GM06990 (cell line): Measurements from ENCODE around the gene ZNF761.
A peak's percentile ranks its signal among the peaks of the same experiment; 100 is the strongest.
"Not testable (repeated sequence)": the region's sequence is repeated elsewhere in the genome, so short reads cannot be mapped to it uniquely, and the experiment has no call there.

Source experiments
- DNase-seq: peaks from one replicate; pipeline ENCODE4 v3.0.0-alpha.2; 2011; ENCODE audit not compliant: insufficient read length; ENCODE audit errors: extremely low read depth
- H3K27me3 ChIP-seq: replicated peaks from 2 replicates; pipeline ENCODE4 v1.6.0; 2011; ENCODE audit warnings: low read length; ENCODE audit not compliant: control insufficient read depth, insufficient read depth
- H3K36me3 ChIP-seq: 2 replicates; pipeline ENCODE4 v1.5.1; 2011; ENCODE audit warnings: low read length; ENCODE audit not compliant: control insufficient read depth, insufficient read depth
- H3K4me3 ChIP-seq: replicated peaks from 2 replicates; pipeline ENCODE4 v1.5.1; 2011; ENCODE audit warnings: low read depth, mild to moderate bottlenecking, control low read depth, low read length
- TF ChIP-seq, protein P1 (sequence below): IDR thresholded peaks from 2 replicates; pipeline ENCODE4 v1.5.1; 2011; ENCODE audit warnings: low read length, control low read depth, mild to moderate bottlenecking, inconsistent platforms; ENCODE audit not compliant: insufficient read depth, poor library complexity, severe bottlenecking

ZNF761 gene

DNA sequence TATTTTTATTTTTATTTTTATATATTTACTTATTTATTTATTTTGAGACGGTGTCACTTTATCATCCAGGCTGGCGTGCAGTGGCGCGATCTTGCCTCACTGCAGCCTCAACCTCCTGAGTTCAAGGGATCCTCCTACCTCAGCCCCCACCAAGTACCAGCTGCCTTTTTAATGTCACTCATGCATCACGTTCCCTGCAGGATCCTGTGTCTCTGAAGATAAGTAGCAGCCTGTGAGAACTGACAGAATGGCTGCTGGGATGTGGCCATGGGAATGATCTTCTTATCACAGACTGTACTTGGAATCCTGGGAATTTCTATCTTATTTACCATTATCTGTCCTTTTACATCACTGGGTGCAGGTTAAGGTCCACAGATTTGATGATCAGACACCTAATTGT is 9.2 kb upstream of the ZNF761 start:
- no peak for DNase-seq
- Histone ChIP-seq H3K4me3 (no peak overlapping the region), H3K27me3 (no peaks in the 10 kb centered on the region), H3K36me3 (no peaks in the 10 kb centered on the region)
- TF ChIP-seq, protein P1, sequence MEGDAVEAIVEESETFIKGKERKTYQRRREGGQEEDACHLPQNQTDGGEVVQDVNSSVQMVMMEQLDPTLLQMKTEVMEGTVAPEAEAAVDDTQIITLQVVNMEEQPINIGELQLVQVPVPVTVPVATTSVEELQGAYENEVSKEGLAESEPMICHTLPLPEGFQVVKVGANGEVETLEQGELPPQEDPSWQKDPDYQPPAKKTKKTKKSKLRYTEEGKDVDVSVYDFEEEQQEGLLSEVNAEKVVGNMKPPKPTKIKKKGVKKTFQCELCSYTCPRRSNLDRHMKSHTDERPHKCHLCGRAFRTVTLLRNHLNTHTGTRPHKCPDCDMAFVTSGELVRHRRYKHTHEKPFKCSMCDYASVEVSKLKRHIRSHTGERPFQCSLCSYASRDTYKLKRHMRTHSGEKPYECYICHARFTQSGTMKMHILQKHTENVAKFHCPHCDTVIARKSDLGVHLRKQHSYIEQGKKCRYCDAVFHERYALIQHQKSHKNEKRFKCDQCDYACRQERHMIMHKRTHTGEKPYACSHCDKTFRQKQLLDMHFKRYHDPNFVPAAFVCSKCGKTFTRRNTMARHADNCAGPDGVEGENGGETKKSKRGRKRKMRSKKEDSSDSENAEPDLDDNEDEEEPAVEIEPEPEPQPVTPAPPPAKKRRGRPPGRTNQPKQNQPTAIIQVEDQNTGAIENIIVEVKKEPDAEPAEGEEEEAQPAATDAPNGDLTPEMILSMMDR, result no peak

DNA sequence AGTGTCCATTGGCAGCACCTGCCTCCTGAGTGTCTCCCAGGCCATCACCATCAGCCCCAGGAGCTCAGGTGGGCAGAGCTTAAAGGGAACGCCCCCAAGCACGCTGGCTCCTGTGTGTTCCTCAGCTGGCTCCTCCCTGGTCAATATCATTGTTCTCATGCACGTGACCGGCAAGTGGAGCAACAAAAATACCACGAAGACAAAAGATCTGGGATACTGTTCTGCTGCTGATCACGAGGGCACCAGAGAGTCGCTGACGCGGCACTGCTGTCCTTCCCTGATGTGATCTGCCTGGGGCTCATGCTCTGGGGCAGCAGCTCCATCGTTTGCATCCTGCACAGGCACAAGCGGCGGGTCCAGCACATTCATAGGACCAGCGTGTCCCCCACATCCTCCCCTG is 8.7 kb upstream of the ZNF761 start:
- DNase-seq, H3K27me3 ChIP-seq, H3K4me3 ChIP-seq, H3K36me3 ChIP-seq: not testable (repeated sequence)

DNA sequence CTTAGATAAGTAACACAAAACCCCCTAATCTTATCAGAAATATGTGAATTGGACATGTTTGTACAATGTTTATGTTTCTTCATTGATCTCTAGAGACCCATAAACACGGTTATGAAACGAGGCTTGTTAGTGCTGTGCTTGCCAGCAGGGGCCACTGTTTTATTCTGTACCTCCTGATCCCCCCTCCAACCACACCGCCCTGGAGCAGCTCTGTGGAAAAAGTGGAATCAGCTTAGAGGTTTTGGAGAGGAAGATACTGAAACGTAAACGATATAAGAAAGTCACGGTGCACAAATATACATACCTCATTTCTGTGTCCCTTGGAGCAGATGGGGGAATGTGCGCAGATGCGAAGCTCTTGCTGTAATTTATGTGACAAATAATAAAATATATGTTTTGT is 8.1 kb upstream of the ZNF761 start:
- not testable (repeated sequence) for H3K36me3 ChIP-seq, H3K27me3 ChIP-seq, H3K4me3 ChIP-seq, DNase-seq

DNA sequence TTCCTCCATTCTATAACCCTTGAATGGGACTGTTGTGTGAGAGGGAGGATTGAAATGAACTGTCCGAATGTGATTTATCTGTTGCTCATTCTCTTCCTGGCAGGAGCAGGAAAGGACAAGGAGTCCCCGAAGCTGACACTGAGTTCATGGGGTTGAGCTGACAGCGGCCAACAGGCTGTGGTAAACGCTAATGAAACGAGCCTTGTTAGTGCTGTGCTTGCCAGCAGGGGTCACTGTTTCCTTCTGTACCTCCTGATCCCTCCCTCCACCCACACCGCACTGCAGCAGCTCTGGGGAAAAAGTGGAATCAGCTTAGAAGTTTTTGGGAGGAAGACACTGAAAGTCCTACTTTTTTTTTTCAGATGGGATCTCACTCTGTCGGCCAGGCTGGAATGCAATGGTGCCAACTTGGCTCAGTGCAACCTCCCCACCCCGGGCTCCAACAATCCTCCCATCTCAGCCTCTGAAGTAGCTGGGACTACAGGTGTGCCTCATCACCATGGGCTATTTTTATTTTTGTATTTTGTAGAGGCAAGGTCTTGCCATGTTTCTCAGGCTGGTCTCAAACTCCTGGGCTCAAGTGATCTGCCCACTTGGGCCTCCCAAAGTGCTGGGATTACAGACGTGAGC is 6.7 kb upstream of the ZNF761 start:
- TF ChIP-seq, protein P1, result peak; percentile 64

DNA sequence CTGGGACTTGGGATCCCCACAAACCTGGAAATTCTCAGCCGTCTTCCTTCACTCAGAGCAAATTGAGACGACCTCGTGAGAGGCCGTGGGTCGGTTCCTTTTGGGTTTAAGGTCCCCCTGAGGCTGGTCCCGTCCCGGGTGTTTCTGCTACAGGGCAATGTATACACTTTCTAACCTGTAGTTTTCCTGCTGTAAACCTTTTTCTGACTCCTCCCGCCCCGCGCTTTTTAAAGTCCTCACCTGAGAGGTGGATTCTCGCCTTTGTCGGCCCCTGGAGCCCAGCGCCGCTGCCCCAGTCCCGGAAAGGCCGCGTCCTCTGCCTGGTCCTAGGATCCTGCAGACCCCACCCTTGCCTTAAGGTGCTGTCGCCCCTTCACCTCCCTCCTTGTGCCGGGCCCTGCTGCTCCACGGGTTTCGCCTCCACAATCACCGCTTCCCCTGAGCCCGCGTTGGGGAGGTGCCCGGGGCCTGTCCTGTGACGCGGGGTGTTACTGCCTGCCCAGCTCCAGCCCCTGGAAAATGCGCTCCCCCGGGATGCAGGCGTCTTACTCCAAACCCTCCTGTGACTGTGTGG is 391 bp downstream of the ZNF761 start:
- no peak for DNase-seq
- H3K36me3 ChIP-seq, result no peaks in the 10 kb centered on the region; the same call in 1 of the 2 replicates
- H3K27me3 ChIP-seq, result no peaks in the 10 kb centered on the region
- TF ChIP-seq, protein P1, result no peak
- H3K4me3 ChIP-seq, result peak overlapping the region; percentile 94

More for the DNA sequence above, 6.7 kb upstream of the ZNF761 start:
- H3K27me3 ChIP-seq, result no peaks in the 10 kb centered on the region
- peak; percentile 23 for DNase-seq
- H3K36me3 ChIP-seq, result no peaks in the 10 kb centered on the region
- no peak overlapping the region for H3K4me3 ChIP-seq

DNA sequence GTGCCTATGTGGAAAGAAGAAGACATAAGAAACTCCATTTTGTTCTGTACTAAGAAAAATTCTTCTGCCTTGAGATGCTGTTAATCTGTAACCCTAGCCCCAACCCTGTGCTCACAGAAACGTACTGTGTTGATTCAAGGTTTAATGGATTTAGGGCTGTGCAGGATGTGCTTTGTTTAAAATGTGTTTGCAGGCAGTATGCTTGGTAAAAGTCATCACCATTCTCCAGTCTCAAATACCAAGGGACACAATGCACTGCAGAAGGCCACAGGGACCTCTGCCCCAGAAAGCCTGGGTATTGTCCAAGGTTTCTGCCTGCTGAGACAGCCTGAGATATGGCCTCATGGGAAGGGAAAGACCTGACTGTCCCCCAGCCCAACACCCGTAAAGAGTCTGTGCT is 12.0 kb downstream of the ZNF761 start:
- H3K36me3 ChIP-seq, result peaks cover 16% of the 10 kb centered on the region
- H3K4me3 ChIP-seq, H3K27me3 ChIP-seq, DNase-seq: not testable (repeated sequence)

DNA sequence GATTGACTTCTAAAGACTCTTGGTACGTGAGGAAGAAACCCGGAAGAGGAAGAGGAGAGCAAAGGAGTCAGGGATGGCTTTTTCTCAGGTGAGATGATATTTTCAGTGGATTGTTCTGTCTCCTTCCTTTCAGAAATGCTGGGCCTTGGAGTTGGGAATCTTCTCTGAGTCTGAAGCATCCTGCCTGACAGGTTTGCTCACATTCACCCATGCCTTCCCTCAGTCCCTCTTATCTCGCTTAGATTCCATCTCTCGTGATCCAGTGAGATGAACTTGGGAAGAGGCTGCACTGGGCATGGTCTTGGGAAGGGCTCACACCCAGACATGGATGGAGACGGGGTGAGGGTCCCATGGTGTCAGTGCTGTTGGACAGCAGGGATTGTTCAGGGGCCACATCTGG is 15.4 kb downstream of the ZNF761 start:
- H3K27me3 ChIP-seq, H3K4me3 ChIP-seq, DNase-seq: not testable (repeated sequence)
- peaks cover 13% of the 10 kb centered on the region for H3K36me3 ChIP-seq

DNA sequence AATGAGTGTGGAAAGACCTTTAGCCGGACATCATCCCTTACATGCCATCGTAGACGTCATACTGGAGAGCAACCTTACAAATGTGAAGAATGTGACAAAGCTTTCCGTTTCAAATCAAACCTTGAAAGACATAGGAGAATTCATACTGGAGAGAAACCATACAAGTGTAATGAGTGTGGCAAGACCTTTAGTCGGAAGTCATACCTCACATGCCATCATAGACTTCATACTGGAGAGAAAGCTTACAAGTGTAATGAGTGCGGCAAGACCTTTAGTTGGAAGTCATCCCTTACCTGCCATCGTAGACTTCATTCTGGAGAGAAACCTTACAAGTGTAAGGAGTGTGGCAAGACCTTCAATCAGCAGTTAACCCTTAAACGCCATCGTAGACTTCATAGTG is 24.0 kb downstream of the ZNF761 start:
- TF ChIP-seq, protein P1, result no peak
- Histone ChIP-seq H3K36me3 (peaks cover 9% of the 10 kb centered on the region), H3K27me3 (no peaks in the 10 kb centered on the region), H3K4me3 (no peak overlapping the region)
- DNase-seq, result no peak

DNA sequence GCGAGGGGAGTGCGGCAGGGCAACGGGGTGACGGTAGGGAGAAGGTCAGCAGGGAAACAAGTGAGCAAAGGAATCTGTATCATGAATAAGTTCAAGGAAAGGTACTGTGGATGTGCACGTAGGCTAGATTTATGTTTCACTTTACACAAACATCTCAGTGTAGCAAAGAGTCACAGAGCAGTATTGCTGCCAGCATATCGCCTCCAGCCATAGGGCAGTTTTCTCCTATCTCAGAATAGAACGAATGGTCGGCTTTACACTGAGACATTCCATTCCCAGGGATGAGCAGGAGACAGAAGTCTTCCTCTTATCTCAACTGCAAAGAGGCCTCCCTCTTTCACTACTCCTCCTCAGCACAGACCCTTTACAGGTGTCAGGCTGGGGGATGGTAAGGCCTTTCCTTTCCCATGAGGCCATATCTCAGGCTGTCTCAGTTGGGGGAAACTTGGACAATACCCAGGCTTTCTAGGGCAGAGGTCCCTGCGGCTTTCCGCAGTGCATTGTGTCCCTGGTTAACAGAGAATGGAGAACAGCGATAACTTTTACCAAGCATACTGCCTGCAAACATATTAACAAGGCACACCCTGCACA is 28.4 kb downstream of the ZNF761 start:
- not testable (repeated sequence) for DNase-seq, H3K36me3 ChIP-seq

More for the DNA sequence above, 28.4 kb downstream of the ZNF761 start:
- H3K4me3 ChIP-seq, H3K27me3 ChIP-seq: not testable (repeated sequence)
